BJ (cell line): ENCODE data around the gene NPSR1. TPM values are rescaled to one million over a fixed set of nuclear protein-coding genes. Genes with fewer than 3 reads are reported as not detected.

Experiments used
- CTCF ChIA-PET: fragments of 350-600 bp; formaldehyde crosslinking; extraction: SDS; loops from one replicate; lab custom pipeline; 2021; ENCODE audit warnings: antibody characterized with exemption, inconsistent platforms; lab: Yijun Ruan, JAX
- POLR2A ChIA-PET: fragments of 300-600 bp; sonication (Branson Sonifier 250); formaldehyde crosslinking; extraction: SDS; loops from one replicate; lab custom pipeline; 2021; ENCODE audit warnings: antibody characterized with exemption; lab: Charles Lee
- DNase-seq: peaks from one replicate; pipeline ENCODE4 v3.0.0-alpha.2; 2011; ENCODE audit warnings: low read depth
- H3K27me3 ChIP-seq: 2 replicates; pipeline ENCODE4 v1.6.0; 2011; ENCODE audit warnings: low read length; ENCODE audit not compliant: control insufficient read depth, insufficient read depth
- H3K36me3 ChIP-seq: 2 replicates; pipeline ENCODE4 v1.5.1; 2011; ENCODE audit warnings: low read length; ENCODE audit not compliant: control insufficient read depth, insufficient read depth
- H3K4me3 ChIP-seq: 2 replicates; pipeline ENCODE4 v1.5.1; 2011; ENCODE audit warnings: low read depth, mild to moderate bottlenecking, control low read depth, low read length
- polyA plus RNA-seq: library from polyadenylated mRNA; depleted of rRNA; stranded (reverse); fragments of >200 nt; gene quantifications from 2 replicates; pipeline ENCODE4 v1.2.3, GENCODE V29; 2011
- TF ChIP-seq, protein P1 (sequence below): IDR thresholded peaks from 2 replicates; pipeline ENCODE4 v1.5.1; 2011; ENCODE audit warnings: low read depth, mild to moderate bottlenecking, control low read depth, inconsistent platforms, low read length, moderate library complexity; ENCODE audit not compliant: insufficient read depth

NPSR1 gene
- polyA plus RNA-seq, 1 experiment, result not detected

DNA sequence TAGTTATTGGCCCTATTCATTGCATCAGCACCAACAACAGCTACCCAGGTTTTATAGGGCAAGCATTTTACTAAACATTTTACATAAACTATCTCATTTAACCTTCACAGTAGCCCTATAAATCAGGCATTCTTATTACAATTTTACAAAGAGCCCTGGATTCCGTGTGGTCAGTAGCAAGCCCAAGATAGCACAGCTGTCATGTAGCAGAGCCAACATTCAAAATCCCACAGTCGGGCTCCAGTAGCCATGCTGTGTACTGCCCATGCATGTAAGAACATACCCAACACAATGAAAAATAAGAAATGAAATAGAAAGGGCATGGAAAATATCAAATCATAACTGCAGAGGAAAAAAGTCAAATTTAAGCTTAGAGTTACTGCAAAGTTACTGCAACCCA lies 102.3 kb downstream of the NPSR1 start:
- POLR2A ChIA-PET, result no interaction called here
- no peak for DNase-seq
- H3K4me3 ChIP-seq, result no peak overlapping the region
- no peaks in the 10 kb centered on the region for H3K27me3 ChIP-seq
- TF ChIP-seq, protein P1, sequence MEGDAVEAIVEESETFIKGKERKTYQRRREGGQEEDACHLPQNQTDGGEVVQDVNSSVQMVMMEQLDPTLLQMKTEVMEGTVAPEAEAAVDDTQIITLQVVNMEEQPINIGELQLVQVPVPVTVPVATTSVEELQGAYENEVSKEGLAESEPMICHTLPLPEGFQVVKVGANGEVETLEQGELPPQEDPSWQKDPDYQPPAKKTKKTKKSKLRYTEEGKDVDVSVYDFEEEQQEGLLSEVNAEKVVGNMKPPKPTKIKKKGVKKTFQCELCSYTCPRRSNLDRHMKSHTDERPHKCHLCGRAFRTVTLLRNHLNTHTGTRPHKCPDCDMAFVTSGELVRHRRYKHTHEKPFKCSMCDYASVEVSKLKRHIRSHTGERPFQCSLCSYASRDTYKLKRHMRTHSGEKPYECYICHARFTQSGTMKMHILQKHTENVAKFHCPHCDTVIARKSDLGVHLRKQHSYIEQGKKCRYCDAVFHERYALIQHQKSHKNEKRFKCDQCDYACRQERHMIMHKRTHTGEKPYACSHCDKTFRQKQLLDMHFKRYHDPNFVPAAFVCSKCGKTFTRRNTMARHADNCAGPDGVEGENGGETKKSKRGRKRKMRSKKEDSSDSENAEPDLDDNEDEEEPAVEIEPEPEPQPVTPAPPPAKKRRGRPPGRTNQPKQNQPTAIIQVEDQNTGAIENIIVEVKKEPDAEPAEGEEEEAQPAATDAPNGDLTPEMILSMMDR, result no peak
- H3K36me3 ChIP-seq, result no peaks in the 10 kb centered on the region
- CTCF ChIA-PET, result interaction anchor here (1.2 to 3.1 kb wide), 6 partner anchors 10 to 168 kb away, joined by 3 to 17 read pairs (median 4); no protein-coding TSS in a partner anchor

- ChIA-PET CTCF (interaction anchor here (0.8 to 3.1 kb wide), 5 partner anchors 9 to 206 kb away, joined by 3 to 17 read pairs (median 4); no protein-coding TSS in a partner anchor), POLR2A (no interaction called here)
- Histone ChIP-seq H3K36me3 (no peaks in the 10 kb centered on the region), H3K4me3 (no peak overlapping the region), H3K27me3 (no peaks in the 10 kb centered on the region)
- TF ChIP-seq, protein P1, result no peak
- DNase-seq, result no peak
These were observed 103.2 kb downstream of the NPSR1 start for GRCh38 chr7:34761206-34761605.

- H3K4me3 ChIP-seq, result no peak overlapping the region
- DNase-seq, result no peak
- ChIA-PET CTCF (interaction anchor here (0.8 to 3.1 kb wide), 2 partner anchors 8 to 206 kb away, joined by 3 to 17 read pairs; no protein-coding TSS in a partner anchor), POLR2A (no interaction called here)
- H3K36me3 ChIP-seq, result no peaks in the 10 kb centered on the region
- TF ChIP-seq, protein P1, result no peak
- no peaks in the 10 kb centered on the region for H3K27me3 ChIP-seq
These were observed 103.6 kb downstream of the NPSR1 start for GRCh38 chr7:34761627-34762026.

GRCh38 chr7:34762764-34763163 lies 104.7 kb downstream of the NPSR1 start:
- TF ChIP-seq, protein P1, result no peak
- H3K27me3 ChIP-seq, result no peaks in the 10 kb centered on the region
- no peaks in the 10 kb centered on the region for H3K36me3 ChIP-seq
- DNase-seq, result no peak
- CTCF ChIA-PET, result interaction anchor here (3.1 kb wide), 1 partner anchor 7 kb away, joined by 17 read pairs; no protein-coding TSS in a partner anchor
- H3K4me3 ChIP-seq, result no peak overlapping the region
- POLR2A ChIA-PET, result no interaction called here

DNA sequence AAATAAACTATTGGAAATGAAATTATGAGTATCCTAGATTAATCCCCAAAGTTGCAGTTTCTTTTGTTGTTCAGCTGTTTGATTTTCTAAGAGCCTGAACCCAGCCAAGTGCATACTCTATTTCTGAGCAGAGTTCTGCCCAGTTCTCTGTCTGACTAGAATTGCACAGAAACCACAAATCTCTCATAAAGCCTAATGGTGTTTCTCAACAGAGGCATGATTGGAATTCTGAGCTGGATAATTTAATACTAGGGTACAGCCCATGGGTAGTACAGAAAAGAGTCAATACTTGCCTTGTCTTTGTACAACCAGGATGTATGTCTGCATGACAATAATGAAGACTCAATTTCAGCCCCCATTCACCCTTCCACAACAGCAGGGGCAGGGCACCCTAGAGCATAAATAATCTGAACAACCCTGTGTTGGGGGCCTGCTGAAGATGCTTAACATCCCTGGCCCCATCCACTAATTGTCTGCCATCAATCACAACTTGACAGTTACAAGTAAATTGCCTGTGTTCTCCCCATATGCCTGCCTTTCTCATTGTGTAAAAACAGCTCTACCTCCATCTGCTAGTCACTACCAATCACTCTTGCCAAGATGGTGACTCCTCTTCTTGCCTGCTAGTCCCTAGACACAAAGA lies 114.4 kb downstream of the NPSR1 start:
- ChIA-PET CTCF (interaction anchor here (1.6 kb wide), 1 partner anchor 12 kb away, joined by 4 read pairs; no protein-coding TSS in a partner anchor), POLR2A (no interaction called here)
- Histone ChIP-seq H3K36me3 (no peaks in the 10 kb centered on the region), H3K27me3 (no peaks in the 10 kb centered on the region), H3K4me3 (no peak overlapping the region)
- DNase-seq, result no peak
- TF ChIP-seq, protein P1, result no peak
